OCI-LY7 (cell line): Measurements from ENCODE around the gene KEL. TPM values are rescaled to one million over a fixed set of nuclear protein-coding genes. Genes with fewer than 3 reads are reported as not detected.
A peak's percentile ranks its signal among the peaks of the same experiment; 100 is the strongest.

Source experiments
- BruUV-seq: library from RNA; stranded (reverse); fragments of 400-500 nt; replicated peaks from 2 replicates; lab custom pipeline; 2021; lab: Mats Ljungman, UMichigan
- CTCF ChIA-PET: fragments of 300-600 bp; sonication (Branson Sonifier 250); formaldehyde crosslinking; loops from one replicate; lab custom pipeline; 2022; ENCODE audit warnings: antibody characterized with exemption; ENCODE audit not compliant: unreplicated experiment; lab: Charles Lee
- POLR2A ChIA-PET: fragments of 300-600 bp; sonication (Branson Sonifier 250); formaldehyde crosslinking; loops from one replicate; lab custom pipeline; 2022; ENCODE audit warnings: antibody characterized with exemption; lab: Charles Lee
- DNase-seq: peaks from one replicate; pipeline ENCODE4 v3.0.0-alpha.2; 2015; ENCODE audit warnings: low spot score
- H2AFZ ChIP-seq: fragments of 200-600 bp; sonication (generic), shearing (Covaris generic); 2 replicates; pipeline ENCODE4 v1.6.1; 2014; ENCODE audit warnings: mild to moderate bottlenecking, antibody characterized with exemption, low read length, moderate library complexity
- H3K27ac ChIP-seq: fragments of 200-600 bp; sonication (generic); 2 replicates; pipeline ENCODE4 v1.5.1; 2014; ENCODE audit warnings: mixed run types, low read depth, mild to moderate bottlenecking, moderate library complexity, low read length, inconsistent platforms; ENCODE audit not compliant: poor library complexity, severe bottlenecking
- H3K36me3 ChIP-seq: fragments of 200-600 bp; sonication (generic); 2 replicates; pipeline ENCODE4 v1.6.1; 2014; ENCODE audit warnings: mild to moderate bottlenecking, antibody characterized with exemption, low read length, moderate library complexity, mixed read lengths; ENCODE audit not compliant: insufficient read depth
- H3K4me1 ChIP-seq: fragments of 200-600 bp; sonication (generic); 2 replicates; pipeline ENCODE4 v1.5.1; 2014; ENCODE audit warnings: mild to moderate bottlenecking, low read length; ENCODE audit not compliant: insufficient read depth, poor library complexity, severe bottlenecking
- H3K4me2 ChIP-seq: fragments of 200-600 bp; sonication (generic); 2 replicates; pipeline ENCODE4 v1.6.1; 2014; ENCODE audit warnings: mild to moderate bottlenecking, low read length
- H3K4me3 ChIP-seq: fragments of 200-600 bp; sonication (generic); 2 replicates; pipeline ENCODE4 v1.5.1; 2014; ENCODE audit warnings: mild to moderate bottlenecking, low read depth, low read length; ENCODE audit not compliant: poor library complexity, severe bottlenecking
- H3K79me2 ChIP-seq: fragments of 200-600 bp; sonication (generic); 2 replicates; pipeline ENCODE4 v1.6.1; 2016; ENCODE audit warnings: low read depth, mild to moderate bottlenecking, low read length, moderate library complexity, mixed read lengths; ENCODE audit not compliant: insufficient read depth
- H3K9me2 ChIP-seq: fragments of 200-600 bp; sonication (generic); 2 replicates; pipeline ENCODE4 v1.6.1; 2016; ENCODE audit warnings: mild to moderate bottlenecking, low read length, mixed read lengths; ENCODE audit not compliant: insufficient read depth
- H3K9me3 ChIP-seq: fragments of 200-600 bp; sonication (generic); 2 replicates; pipeline ENCODE4 v1.6.1; 2014; ENCODE audit warnings: mild to moderate bottlenecking, mixed run types, low read length, mixed read lengths
- H4K20me1 ChIP-seq: fragments of 200-600 bp; sonication (generic); 2 replicates; pipeline ENCODE4 v1.6.1; 2014; ENCODE audit warnings: mild to moderate bottlenecking, antibody characterized with exemption, low read length, moderate library complexity, mixed read lengths; ENCODE audit not compliant: insufficient read depth
- EZH2phosphoT487 ChIP-seq: fragments of 200-600 bp; sonication (generic); IDR thresholded peaks from 2 replicates; pipeline ENCODE4 v1.6.1; 2018; ENCODE audit warnings: low read depth, borderline replicate concordance, mild to moderate bottlenecking, mixed run types, antibody characterized with exemption, low read length, moderate library complexity, mixed read lengths
- intact Hi-C: fragments of 100-400 bp; cut with micrococcal nuclease; formaldehyde crosslinking; loops from one replicate; pipeline ENCODE4 v1.10.0; 2022; ENCODE audit not compliant: unreplicated experiment
- total RNA-seq, 2 experiments: library from RNA; depleted of rRNA in 1 of 2; stranded (reverse); fragments of >200 nt in 1 of 2; shearing (Covaris generic) in 1 of 2; gene quantifications; 2 replicates each; pipeline ENCODE4 v1.2.3, GENCODE V29; 2014 to 2022
- TF ChIP-seq, protein P1 (sequence below): fragments of 200-600 bp; sonication (generic); conservative IDR thresholded peaks from 2 replicates; pipeline ENCODE4 v1.5.1; 2014; ENCODE audit warnings: mild to moderate bottlenecking, antibody characterized with exemption, low read length, moderate library complexity, mixed read lengths

The KEL gene
- total RNA-seq, 2 experiments from 2014 or later = 1.5 to 2.2 TPM

DNA sequence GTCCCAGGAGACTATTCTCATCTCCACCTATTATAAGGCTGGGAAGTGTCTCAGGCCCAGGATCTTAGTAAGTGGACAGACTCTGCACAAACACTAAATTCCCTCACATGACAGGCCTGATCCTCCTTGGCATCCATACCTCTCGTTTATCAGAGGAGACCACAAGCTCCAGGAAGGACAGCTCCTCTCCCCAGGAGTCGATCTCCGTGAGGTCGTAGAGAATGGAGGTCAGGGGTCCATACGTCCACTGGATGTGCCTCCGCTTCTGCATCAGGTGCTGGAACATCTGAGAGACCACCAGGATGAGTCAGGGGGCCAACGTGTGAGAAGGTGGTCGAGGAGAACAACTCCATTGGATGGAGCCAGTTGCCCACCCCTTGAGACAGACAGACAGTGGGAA is 34.2 kb downstream of the KEL start:
- BruUV-seq = no TSS peak
- H3K79me2 ChIP-seq = no peaks in the 10 kb centered on the region
- peaks cover 12% of the 10 kb centered on the region for H3K4me1 ChIP-seq
- no peak overlapping the region for H3K4me3 ChIP-seq
- no peaks in the 10 kb centered on the region for H4K20me1 ChIP-seq
- intact Hi-C loops = no loop called here
- H3K27ac ChIP-seq = no peak overlapping the region
- no peak for DNase-seq
- H3K4me2 ChIP-seq = peak overlapping the region; percentile 20; the same call in 1 of the 2 replicates
- no peaks in the 10 kb centered on the region for H3K36me3 ChIP-seq
- no peaks in the 10 kb centered on the region for H3K9me3 ChIP-seq
- CTCF ChIA-PET = interaction anchor here (0.6 kb wide), 1 partner anchor 39 kb away, joined by 3 read pairs; no protein-coding TSS in a partner anchor
- TF ChIP-seq, protein P1, sequence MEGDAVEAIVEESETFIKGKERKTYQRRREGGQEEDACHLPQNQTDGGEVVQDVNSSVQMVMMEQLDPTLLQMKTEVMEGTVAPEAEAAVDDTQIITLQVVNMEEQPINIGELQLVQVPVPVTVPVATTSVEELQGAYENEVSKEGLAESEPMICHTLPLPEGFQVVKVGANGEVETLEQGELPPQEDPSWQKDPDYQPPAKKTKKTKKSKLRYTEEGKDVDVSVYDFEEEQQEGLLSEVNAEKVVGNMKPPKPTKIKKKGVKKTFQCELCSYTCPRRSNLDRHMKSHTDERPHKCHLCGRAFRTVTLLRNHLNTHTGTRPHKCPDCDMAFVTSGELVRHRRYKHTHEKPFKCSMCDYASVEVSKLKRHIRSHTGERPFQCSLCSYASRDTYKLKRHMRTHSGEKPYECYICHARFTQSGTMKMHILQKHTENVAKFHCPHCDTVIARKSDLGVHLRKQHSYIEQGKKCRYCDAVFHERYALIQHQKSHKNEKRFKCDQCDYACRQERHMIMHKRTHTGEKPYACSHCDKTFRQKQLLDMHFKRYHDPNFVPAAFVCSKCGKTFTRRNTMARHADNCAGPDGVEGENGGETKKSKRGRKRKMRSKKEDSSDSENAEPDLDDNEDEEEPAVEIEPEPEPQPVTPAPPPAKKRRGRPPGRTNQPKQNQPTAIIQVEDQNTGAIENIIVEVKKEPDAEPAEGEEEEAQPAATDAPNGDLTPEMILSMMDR = no peak
- no peak for TF ChIP-seq EZH2phosphoT487
- POLR2A ChIA-PET = interaction anchor here (1.0 to 1.1 kb wide), 2 partner anchors 12 to 24 kb away, joined by 4 to 6 read pairs; no protein-coding TSS in a partner anchor
- H2AFZ ChIP-seq = peak overlapping the region; percentile 52; the same call in 1 of the 2 replicates
- H3K9me2 ChIP-seq = 0 out of 2 replicates have a peak, but pooled peaks cover 4% of the 10 kb centered on the region

DNA sequence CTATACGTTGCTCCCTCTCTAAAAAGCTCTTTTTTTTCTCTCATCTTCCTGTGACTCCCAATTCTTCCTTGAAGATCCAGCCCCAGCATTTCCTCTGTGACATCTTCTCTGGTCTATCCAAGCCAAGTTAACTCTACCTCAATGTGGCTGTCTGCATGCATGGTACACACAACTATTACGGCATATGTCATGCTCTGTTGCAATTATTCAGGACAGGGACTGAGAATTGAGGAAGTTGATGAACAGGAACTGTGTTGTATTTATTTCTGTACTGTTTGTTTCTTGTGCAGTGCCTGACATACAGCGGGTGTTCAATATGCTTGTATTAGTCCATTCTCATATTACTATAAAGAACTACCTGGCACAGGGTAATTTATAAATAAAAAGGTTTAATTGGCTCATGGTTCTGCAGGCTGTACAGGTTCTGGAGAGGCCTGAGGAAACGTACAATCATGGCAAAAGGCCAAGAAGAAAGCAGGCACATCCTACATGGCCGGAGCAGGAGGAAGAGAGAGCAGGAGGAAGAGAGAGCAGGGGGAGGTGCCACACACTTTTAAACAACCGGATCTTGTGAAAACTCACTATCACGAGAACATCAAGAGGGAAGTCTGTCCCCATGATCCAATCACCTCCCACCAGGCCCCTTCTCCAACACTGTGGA is 34.9 kb downstream of the KEL start:
- Histone ChIP-seq H2AFZ (peak overlapping the region; percentile 52), H3K9me3 (no peaks in the 10 kb centered on the region), H3K27ac (no peak overlapping the region), H3K36me3 (no peaks in the 10 kb centered on the region), H3K4me1 (peaks cover 12% of the 10 kb centered on the region), H3K4me3 (no peak overlapping the region), H3K9me2 (0 out of 2 replicates have a peak, but pooled peaks cover 4% of the 10 kb centered on the region), H3K79me2 (no peaks in the 10 kb centered on the region), H4K20me1 (no peaks in the 10 kb centered on the region), H3K4me2 (peak overlapping the region; percentile 20)
- intact Hi-C loops = no loop called here
- CTCF ChIA-PET = no interaction called here
- BruUV-seq = no TSS peak
- POLR2A ChIA-PET = interaction anchor here (0.9 to 1.1 kb wide), 3 partner anchors 12 to 25 kb away, joined by 3 to 6 read pairs (median 4); partner anchors contain the start of gene LLCFC1
- no peak for TF ChIP-seq EZH2phosphoT487
- TF ChIP-seq, protein P1 = no peak
- DNase-seq = no peak

DNA sequence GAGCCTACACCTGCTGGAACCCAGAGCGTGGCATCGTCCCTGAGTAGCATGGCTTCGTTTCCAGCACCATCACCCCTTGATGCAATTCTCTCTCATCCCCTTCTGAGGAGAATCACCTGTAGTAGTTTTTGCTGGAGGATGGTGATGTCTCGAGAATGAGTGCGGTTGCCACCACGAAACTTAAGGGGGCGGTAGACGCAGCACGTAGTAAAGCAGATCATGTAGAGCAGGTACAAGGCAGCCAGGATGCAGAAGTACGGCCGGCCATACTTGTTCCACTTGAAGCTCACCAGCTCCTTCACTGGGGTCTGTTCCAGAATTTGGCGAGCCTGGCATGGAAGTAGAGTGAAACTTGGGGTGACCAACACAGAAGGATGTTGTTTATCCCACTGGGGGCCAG is 36.8 kb downstream of the KEL start:
- H3K9me3 ChIP-seq = no peaks in the 10 kb centered on the region
- H3K4me3 ChIP-seq = no peak overlapping the region
- no peaks in the 10 kb centered on the region for H4K20me1 ChIP-seq
- ChIA-PET CTCF (no interaction called here), POLR2A (interaction anchor here (0.5 to 1.4 kb wide), 3 partner anchors 22 to 1175 kb away, joined by 3 to 5 read pairs (median 4); no protein-coding TSS in a partner anchor)
- no TSS peak for BruUV-seq
- peaks cover 12% of the 10 kb centered on the region for H3K4me1 ChIP-seq
- no peak overlapping the region for H3K4me2 ChIP-seq
- H3K27ac ChIP-seq = no peak overlapping the region
- TF ChIP-seq, protein P1 = peak; percentile 54
- no peak for TF ChIP-seq EZH2phosphoT487
- H3K79me2 ChIP-seq = no peaks in the 10 kb centered on the region
- H3K9me2 ChIP-seq = 0 out of 2 replicates have a peak, but pooled peaks cover 4% of the 10 kb centered on the region
- intact Hi-C loops = no loop called here
- DNase-seq = peak; percentile 8
- H3K36me3 ChIP-seq = no peaks in the 10 kb centered on the region
- no peak overlapping the region for H2AFZ ChIP-seq
